Endothelial cell of umbilical vein (primary cell): ENCODE results near the gene RAB43. TPM values are rescaled to one million over a fixed set of nuclear protein-coding genes. Genes with fewer than 3 reads are reported as not detected.

ENCODE experiments used
- BruUV-seq: library from RNA; stranded (reverse); fragments of 400-500 nt; replicated peaks from 2 replicates; lab custom pipeline; 2021; lab: Mats Ljungman, UMichigan
- CTCF ChIA-PET: fragments of 300-600, 350-600 bp; sonication (Branson Sonifier 250); formaldehyde crosslinking; loops from one replicate; lab custom pipeline; 2021; ENCODE audit warnings: antibody characterized with exemption, inconsistent platforms; lab: Charles Lee
- POLR2A ChIA-PET: fragments of 300-600, 350-600 bp; sonication (Branson Sonifier 250); formaldehyde crosslinking; loops from one replicate; lab custom pipeline; 2021; ENCODE audit warnings: antibody characterized with exemption, inconsistent platforms; lab: Charles Lee
- DNase-seq: peaks from one replicate; pipeline ENCODE4 v3.0.0-alpha.2; 2011; ENCODE audit warnings: low read depth, low spot score
- FAIRE-seq: peaks from 2 replicates; lab custom pipeline; 2011; peaks lifted over from hg19 to GRCh38; lab: Jason Lieb, UNC
- H2AFZ ChIP-seq: 2 replicates; pipeline ENCODE4 v1.6.0; 2012; ENCODE audit warnings: low read depth, low read length, control low read depth, inconsistent platforms
- H3K27ac ChIP-seq: 2 replicates; pipeline ENCODE4 v1.5.1; 2011; ENCODE audit warnings: low read depth, mild to moderate bottlenecking, control low read depth, low read length, moderate library complexity; ENCODE audit not compliant: insufficient read depth
- H3K27me3 ChIP-seq, 2 experiments: 2 replicates each; pipeline versions ENCODE4 v1.6.0 to v1.6.1; 2011; ENCODE audit warnings: low read length in 2 of 2, mixed read lengths in 1 of 2; ENCODE audit not compliant: control insufficient read depth in 2 of 2, insufficient read depth in 2 of 2
- H3K36me3 ChIP-seq, 2 experiments: 2 replicates in 1 of 2; 3 replicates in 1 of 2; pipeline ENCODE4 v1.5.1; 2011; ENCODE audit warnings: low read length in 2 of 2, mild to moderate bottlenecking in 1 of 2, moderate library complexity in 1 of 2; ENCODE audit not compliant: control insufficient read depth in 2 of 2, insufficient read depth in 2 of 2; ENCODE audit errors: extremely low read depth in 1 of 2
- H3K4me1 ChIP-seq: 3 replicates; pipeline ENCODE4 v1.5.1; 2011; ENCODE audit warnings: mild to moderate bottlenecking, low read length; ENCODE audit not compliant: control insufficient read depth, insufficient read depth; ENCODE audit errors: extremely low read depth
- H3K4me2 ChIP-seq: 2 replicates; pipeline ENCODE4 v1.6.1; 2011; ENCODE audit warnings: low read length, control low read depth, mixed read lengths; ENCODE audit not compliant: insufficient read depth
- H3K4me3 ChIP-seq, 3 experiments: fragments of 200-600 bp in 1 of 3; sonication (generic), shearing (Covaris generic) in 1 of 3; replicated peaks in 1 of 3; 2 replicates each; pipeline ENCODE4 v1.5.1; 2011 to 2016; ENCODE audit warnings: control low read depth in 3 of 3, low read length in 3 of 3, mild to moderate bottlenecking in 2 of 3, inconsistent platforms in 1 of 3, low read depth in 1 of 3, moderate library complexity in 1 of 3; ENCODE audit not compliant: insufficient read depth in 1 of 3
- H3K79me2 ChIP-seq: 2 replicates; pipeline ENCODE4 v1.6.0; 2012; ENCODE audit warnings: low read length, inconsistent platforms; ENCODE audit not compliant: control insufficient read depth, insufficient read depth
- H3K9ac ChIP-seq: replicated peaks from 2 replicates; pipeline ENCODE3; 2011; ENCODE audit warnings: low read length, control low read depth; ENCODE audit not compliant: insufficient read depth; ENCODE audit errors: extremely low read depth
- H3K9me1 ChIP-seq: replicated peaks from 3 replicates; pipeline ENCODE4 v1.6.0; 2011; ENCODE audit warnings: mild to moderate bottlenecking, low read length; ENCODE audit not compliant: control insufficient read depth, insufficient read depth; ENCODE audit errors: extremely low read depth
- H3K9me3 ChIP-seq: replicated peaks from 2 replicates; pipeline ENCODE4 v1.5.1; 2012; ENCODE audit warnings: low read length, inconsistent platforms; ENCODE audit not compliant: control insufficient read depth, insufficient read depth
- H4K20me1 ChIP-seq: replicated peaks from 2 replicates; pipeline ENCODE3; 2011; ENCODE audit warnings: mild to moderate bottlenecking, low read length; ENCODE audit not compliant: control insufficient read depth, insufficient read depth; ENCODE audit errors: extremely low read depth
- EZH2 ChIP-seq: IDR thresholded peaks from 2 replicates; pipeline ENCODE4 v1.6.1; 2012; ENCODE audit warnings: borderline replicate concordance, low read depth, mild to moderate bottlenecking, moderate library complexity, low read length, inconsistent platforms; ENCODE audit not compliant: severe bottlenecking
- FOS ChIP-seq: IDR thresholded peaks from 2 replicates; pipeline ENCODE4 v1.6.1; 2011; ENCODE audit warnings: mild to moderate bottlenecking, low read length, moderate library complexity, borderline replicate concordance; ENCODE audit not compliant: insufficient read depth
- GATA2 ChIP-seq: IDR thresholded peaks from 2 replicates; pipeline ENCODE4 v1.7.0; 2011; ENCODE audit warnings: low read depth, mild to moderate bottlenecking, moderate library complexity, mixed read lengths, low read length; ENCODE audit not compliant: insufficient read length, insufficient read depth
- JUN ChIP-seq: IDR thresholded peaks from 2 replicates; pipeline ENCODE4 v1.6.1; 2011; ENCODE audit warnings: borderline replicate concordance, low read depth; ENCODE audit not compliant: insufficient read length, insufficient read depth
- MAX ChIP-seq: IDR thresholded peaks from 2 replicates; pipeline ENCODE4 v1.6.1; 2011; ENCODE audit not compliant: insufficient read depth, insufficient read length
- MYC ChIP-seq: IDR thresholded peaks from one replicate; pipeline ENCODE4 v1.6.1; 2011; ENCODE audit warnings: mild to moderate bottlenecking, low read depth, low read length
- POLR2A ChIP-seq: IDR thresholded peaks from 2 replicates; pipeline ENCODE4 v1.6.1; 2012; ENCODE audit warnings: low read depth, mild to moderate bottlenecking, control low read depth, low read length
- POLR2AphosphoS5 ChIP-seq: IDR thresholded peaks from 2 replicates; pipeline ENCODE4 v1.6.1; 2012; ENCODE audit warnings: low read depth, mild to moderate bottlenecking, control low read depth, low read length, moderate library complexity; ENCODE audit not compliant: insufficient read depth
- dilution Hi-C: fragments of 300-500 bp; cut with MboI; formaldehyde crosslinking; loops from one replicate; pipeline ENCODE4 v1.15.0; 2019; ENCODE audit warnings: low sequenced_read_pairs; ENCODE audit not compliant: extremely low pct_ligation_motif_present
- intact Hi-C: fragments of 100-400 bp; cut with micrococcal nuclease; formaldehyde crosslinking; loops from one replicate; pipeline ENCODE4 v1.10.0; 2022
- polyA plus RNA-seq, 4 experiments: library from polyadenylated mRNA; depleted of rRNA in 3 of 4; stranded (reverse) in 3 of 4; unstranded in 1 of 4; fragments of >200 nt; gene quantifications; 2 replicates each; pipeline versions ENCODE4 v1.2.1 to v1.2.3, GENCODE V29; 2011 to 2012; ENCODE audit warnings: missing spikeins in 1 of 4
- total RNA-seq: library from RNA; stranded (reverse); gene quantifications from 2 replicates; pipeline ENCODE4 v1.2.3, GENCODE V29; 2021
- TF ChIP-seq, protein P1 (sequence below), 2 donors: IDR thresholded peaks; 1 replicate in 1 of 2; 2 replicates in 1 of 2; pipeline ENCODE4 v1.5.1; 2011; ENCODE audit warnings: low read length in 2 of 2, mild to moderate bottlenecking in 2 of 2, moderate library complexity in 2 of 2, control low read depth in 1 of 2, inconsistent platforms in 1 of 2, low read depth in 1 of 2; ENCODE audit not compliant: insufficient read depth in 1 of 2; ENCODE audit errors: extremely low read depth in 1 of 2

Gene RAB43
- total and polyA plus RNA-seq, 2 donors (not counting 3 experiments of a cell fraction or from before 2014, with no cell fraction given) = 18.5 to 31.5 TPM

GRCh38 chr3:129040579-129041300 is 80.9 kb downstream of the RAB43 start:
- CTCF ChIA-PET = interaction anchor here (2.5 to 3.9 kb wide), 2 partner anchors 12 to 70 kb away, joined by 18 to 35 read pairs; no protein-coding TSS in a partner anchor
- no TSS peak for BruUV-seq

More at GRCh38 chr3:129040579-129041300, 80.9 kb downstream of the RAB43 start:
- peaks cover under 1% of the 10 kb centered on the region for H3K4me1 ChIP-seq
- H3K9me3 ChIP-seq = no peaks in the 10 kb centered on the region
- H3K27me3 ChIP-seq = no peaks in the 10 kb centered on the region
- dilution Hi-C loops = no loop called here
- no peak for TF ChIP-seq POLR2AphosphoS5
- no peak for TF ChIP-seq GATA2
- no peak for TF ChIP-seq EZH2
- TF ChIP-seq FOS = no peak
- TF ChIP-seq MAX = no peak
- TF ChIP-seq, protein P1, sequence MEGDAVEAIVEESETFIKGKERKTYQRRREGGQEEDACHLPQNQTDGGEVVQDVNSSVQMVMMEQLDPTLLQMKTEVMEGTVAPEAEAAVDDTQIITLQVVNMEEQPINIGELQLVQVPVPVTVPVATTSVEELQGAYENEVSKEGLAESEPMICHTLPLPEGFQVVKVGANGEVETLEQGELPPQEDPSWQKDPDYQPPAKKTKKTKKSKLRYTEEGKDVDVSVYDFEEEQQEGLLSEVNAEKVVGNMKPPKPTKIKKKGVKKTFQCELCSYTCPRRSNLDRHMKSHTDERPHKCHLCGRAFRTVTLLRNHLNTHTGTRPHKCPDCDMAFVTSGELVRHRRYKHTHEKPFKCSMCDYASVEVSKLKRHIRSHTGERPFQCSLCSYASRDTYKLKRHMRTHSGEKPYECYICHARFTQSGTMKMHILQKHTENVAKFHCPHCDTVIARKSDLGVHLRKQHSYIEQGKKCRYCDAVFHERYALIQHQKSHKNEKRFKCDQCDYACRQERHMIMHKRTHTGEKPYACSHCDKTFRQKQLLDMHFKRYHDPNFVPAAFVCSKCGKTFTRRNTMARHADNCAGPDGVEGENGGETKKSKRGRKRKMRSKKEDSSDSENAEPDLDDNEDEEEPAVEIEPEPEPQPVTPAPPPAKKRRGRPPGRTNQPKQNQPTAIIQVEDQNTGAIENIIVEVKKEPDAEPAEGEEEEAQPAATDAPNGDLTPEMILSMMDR (IDR thresholded peaks at IDR 0.05; ENCODE audit: extremely low read depth in 1 of 2, insufficient read depth in 1 of 2, low read depth in 1 of 2, low read length in 2 of 2) = no peak
- TF ChIP-seq POLR2A = no peak
- no peak for TF ChIP-seq MYC
- TF ChIP-seq JUN = no peak
- H4K20me1 ChIP-seq = no peaks in the 10 kb centered on the region
- H3K9me1 ChIP-seq = no peaks in the 10 kb centered on the region
- POLR2A ChIA-PET = no interaction called here
- H3K79me2 ChIP-seq = no peaks in the 10 kb centered on the region
- H3K27ac ChIP-seq = no peak overlapping the region
- FAIRE-seq (no peak), DNase-seq (no peak)
- H3K9ac ChIP-seq = no peak overlapping the region
- H3K4me3 ChIP-seq = no peak overlapping the region
- intact Hi-C loops = no loop called here
- no peaks in the 10 kb centered on the region for H3K36me3 ChIP-seq
- no peak overlapping the region for H3K4me2 ChIP-seq
- H2AFZ ChIP-seq = no peak overlapping the region
